ENCODE measurements around the gene BECN2.
A peak's percentile ranks its signal among the peaks of the same experiment; 100 is the strongest.

Gene BECN2

GRCh38 chr1:241998412-241998921 lies 40.9 kb downstream of the BECN2 start:
- no peaks in the 10 kb centered on the region for H3K9me3 ChIP-seq (ENCODE audit: control insufficient read depth in 5 of 5, low read length in 5 of 5)
- peak overlapping the region; percentile 86 for H3K27ac ChIP-seq (ENCODE audit: low read depth, low read length)
- no peaks in the 10 kb centered on the region for H3K27me3 ChIP-seq (ENCODE audit: control insufficient read depth in 5 of 5, insufficient read depth in 4 of 5, low read length in 5 of 5)
- H3K9ac ChIP-seq (ENCODE audit: low read length in 5 of 5), result peak overlapping the region in 4 of 5 donors; percentile 53 to 76 (median 63)
- peaks cover 5 to 43% (median 26%) of the 10 kb centered on the region in 5 donors for H3K4me1 ChIP-seq (ENCODE audit: control insufficient read depth in 5 of 5, insufficient read depth in 5 of 5, low read length in 5 of 5)
- peak overlapping the region; percentile 58 to 81 (median 62) for H3K4me3 ChIP-seq (ENCODE audit: low read depth in 1 of 5, low read length in 5 of 5)
- peaks cover 0 to 2% (median 0%) of the 10 kb centered on the region in 5 donors for H3K36me3 ChIP-seq (ENCODE audit: control insufficient read depth in 5 of 5, insufficient read depth in 5 of 5, low read length in 5 of 5)

- Histone ChIP-seq H3K36me3 (ENCODE audit: control insufficient read depth in 5 of 5, insufficient read depth in 5 of 5, low read length in 5 of 5) (peaks cover 0 to 2% (median 0%) of the 10 kb centered on the region in 5 donors), H3K4me3 (ENCODE audit: low read depth in 1 of 5, low read length in 5 of 5) (peak within 1 kb of the TSS; percentile 58 to 81 (median 62)), H3K4me1 (ENCODE audit: control insufficient read depth in 5 of 5, insufficient read depth in 5 of 5, low read length in 5 of 5) (peaks cover 5 to 43% (median 26%) of the 10 kb centered on the region in 5 donors), H3K27me3 (ENCODE audit: control insufficient read depth in 5 of 5, insufficient read depth in 4 of 5, low read length in 5 of 5) (no peaks in the 10 kb centered on the region), H3K9ac (ENCODE audit: low read length in 5 of 5) (peak within 1 kb of the TSS in 4 of 5 donors; percentile 53 to 76 (median 63)), H3K9me3 (ENCODE audit: control insufficient read depth in 5 of 5, low read length in 5 of 5) (no peaks in the 10 kb centered on the region), H3K27ac (ENCODE audit: low read depth, low read length) (peak within 1 kb of the TSS; percentile 86)
Measured at GRCh38 chr1:241999026-241999425, 41.5 kb downstream of the BECN2 start, which contains the start of gene MAP1LC3C. TSS of gene MAP1LC3C (minus strand) at chr1:241999098. CDS start at chr1:241999008, 90 bp downstream.

GRCh38 chr1:242000434-242000833 lies 42.9 kb downstream of the BECN2 start:
- no peaks in the 10 kb centered on the region for H3K27me3 ChIP-seq (ENCODE audit: control insufficient read depth in 5 of 5, insufficient read depth in 4 of 5, low read length in 5 of 5)
- H3K9me3 ChIP-seq (ENCODE audit: control insufficient read depth in 5 of 5, low read length in 5 of 5), result no peaks in the 10 kb centered on the region
- peaks cover 5 to 46% (median 26%) of the 10 kb centered on the region in 5 donors for H3K4me1 ChIP-seq (ENCODE audit: control insufficient read depth in 5 of 5, insufficient read depth in 5 of 5, low read length in 5 of 5)
- no peak overlapping the region for H3K4me3 ChIP-seq (ENCODE audit: low read depth in 1 of 5, low read length in 5 of 5)
- peaks cover 0 to 2% (median 0%) of the 10 kb centered on the region in 5 donors for H3K36me3 ChIP-seq (ENCODE audit: control insufficient read depth in 5 of 5, insufficient read depth in 5 of 5, low read length in 5 of 5)
- H3K9ac ChIP-seq (ENCODE audit: low read length in 5 of 5), result no peak overlapping the region
- H3K27ac ChIP-seq (ENCODE audit: low read depth, low read length), result no peak overlapping the region

GRCh38 chr1:242002072-242002471 lies 44.5 kb downstream of the BECN2 start:
- Histone ChIP-seq H3K4me1 (ENCODE audit: control insufficient read depth in 5 of 5, insufficient read depth in 5 of 5, low read length in 5 of 5) (peaks cover 5 to 46% (median 26%) of the 10 kb centered on the region in 5 donors), H3K27ac (ENCODE audit: low read depth, low read length) (no peak overlapping the region), H3K9me3 (ENCODE audit: control insufficient read depth in 5 of 5, low read length in 5 of 5) (no peaks in the 10 kb centered on the region), H3K27me3 (ENCODE audit: control insufficient read depth in 5 of 5, insufficient read depth in 4 of 5, low read length in 5 of 5) (no peaks in the 10 kb centered on the region), H3K4me3 (ENCODE audit: low read depth in 1 of 5, low read length in 5 of 5) (no peak overlapping the region), H3K36me3 (ENCODE audit: control insufficient read depth in 5 of 5, insufficient read depth in 5 of 5, low read length in 5 of 5) (no peaks in the 10 kb centered on the region), H3K9ac (ENCODE audit: low read length in 5 of 5) (no peak overlapping the region)

GRCh38 chr1:242002510-242002909 lies 44.9 kb downstream of the BECN2 start:
- H3K4me1 ChIP-seq (ENCODE audit: control insufficient read depth in 5 of 5, insufficient read depth in 5 of 5, low read length in 5 of 5), result peaks cover 5 to 46% (median 26%) of the 10 kb centered on the region in 5 donors
- H3K27ac ChIP-seq (ENCODE audit: low read depth, low read length), result no peak overlapping the region
- no peaks in the 10 kb centered on the region for H3K27me3 ChIP-seq (ENCODE audit: control insufficient read depth in 5 of 5, insufficient read depth in 4 of 5, low read length in 5 of 5)

DNA sequence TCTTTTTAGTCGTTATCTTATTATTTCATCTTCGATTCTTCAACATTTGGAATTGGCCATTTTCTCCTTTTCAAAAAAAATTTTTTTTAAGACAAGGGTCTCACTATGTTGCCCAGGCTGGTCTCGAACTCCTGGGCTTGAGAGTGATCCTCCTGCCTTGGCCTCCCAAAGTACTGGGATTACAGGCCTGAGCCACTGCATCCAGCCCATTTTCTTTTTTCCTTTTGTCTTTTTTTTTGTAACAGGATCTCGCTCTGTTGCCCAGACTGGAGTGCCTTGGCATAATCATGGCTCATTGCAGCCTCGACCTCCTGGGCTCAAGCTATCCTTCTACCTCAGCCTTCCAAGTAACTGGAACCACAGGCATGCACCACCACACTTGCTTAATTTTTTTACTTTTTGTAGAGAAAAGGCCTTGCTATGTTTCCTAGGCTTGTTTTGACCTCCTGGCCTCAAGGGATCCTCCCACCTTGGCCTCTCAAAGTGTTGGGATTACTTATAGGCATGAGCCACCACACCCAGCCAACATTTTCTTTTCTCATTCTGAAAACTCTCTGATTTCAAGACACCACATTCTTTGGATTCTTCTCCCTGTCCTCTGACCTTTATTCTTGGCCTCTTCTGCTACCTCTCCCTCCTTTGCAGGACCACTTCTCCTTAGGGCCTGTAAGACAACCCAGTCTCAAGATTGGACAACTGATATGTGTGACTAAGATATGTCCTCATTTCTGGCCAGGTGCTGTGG lies 47.4 kb downstream of the BECN2 start:
- Histone ChIP-seq H3K9me3 (ENCODE audit: control insufficient read depth in 5 of 5, low read length in 5 of 5) (no peaks in the 10 kb centered on the region), H3K4me1 (ENCODE audit: control insufficient read depth in 5 of 5, insufficient read depth in 5 of 5, low read length in 5 of 5) (peaks cover 5 to 27% (median 11%) of the 10 kb centered on the region in 5 donors), H3K27me3 (ENCODE audit: control insufficient read depth in 5 of 5, insufficient read depth in 4 of 5, low read length in 5 of 5) (no peaks in the 10 kb centered on the region), H3K4me3 (ENCODE audit: low read depth in 1 of 5, low read length in 5 of 5) (no peak overlapping the region), H3K9ac (ENCODE audit: low read length in 5 of 5) (no peak overlapping the region), H3K36me3 (ENCODE audit: control insufficient read depth in 5 of 5, insufficient read depth in 5 of 5, low read length in 5 of 5) (no peaks in the 10 kb centered on the region), H3K27ac (ENCODE audit: low read depth, low read length) (no peak overlapping the region)

More at GRCh38 chr1:242002510-242002909, 44.9 kb downstream of the BECN2 start:
- Histone ChIP-seq H3K9me3 (ENCODE audit: control insufficient read depth in 5 of 5, low read length in 5 of 5) (no peaks in the 10 kb centered on the region), H3K36me3 (ENCODE audit: control insufficient read depth in 5 of 5, insufficient read depth in 5 of 5, low read length in 5 of 5) (no peaks in the 10 kb centered on the region), H3K9ac (ENCODE audit: low read length in 5 of 5) (no peak overlapping the region), H3K4me3 (ENCODE audit: low read depth in 1 of 5, low read length in 5 of 5) (no peak overlapping the region)

GRCh38 chr1:242005866-242006535 lies 48.4 kb downstream of the BECN2 start:
- Histone ChIP-seq H3K27me3 (ENCODE audit: control insufficient read depth in 5 of 5, insufficient read depth in 4 of 5, low read length in 5 of 5) (no peaks in the 10 kb centered on the region), H3K27ac (ENCODE audit: low read depth, low read length) (no peak overlapping the region)

GRCh38 chr1:242006976-242007375 lies 49.4 kb downstream of the BECN2 start:
- H3K9ac ChIP-seq (ENCODE audit: low read length in 5 of 5), result no peak overlapping the region
- H3K27ac ChIP-seq (ENCODE audit: low read depth, low read length), result no peak overlapping the region
- H3K27me3 ChIP-seq (ENCODE audit: control insufficient read depth in 5 of 5, insufficient read depth in 4 of 5, low read length in 5 of 5), result no peaks in the 10 kb centered on the region
- peaks cover 1 to 10% (median 2%) of the 10 kb centered on the region in 5 donors for H3K4me1 ChIP-seq (ENCODE audit: control insufficient read depth in 5 of 5, insufficient read depth in 5 of 5, low read length in 5 of 5)
- H3K36me3 ChIP-seq (ENCODE audit: control insufficient read depth in 5 of 5, insufficient read depth in 5 of 5, low read length in 5 of 5), result no peaks in the 10 kb centered on the region
- no peaks in the 10 kb centered on the region for H3K9me3 ChIP-seq (ENCODE audit: control insufficient read depth in 5 of 5, low read length in 5 of 5)
- no peak overlapping the region for H3K4me3 ChIP-seq (ENCODE audit: low read depth in 1 of 5, low read length in 5 of 5)

More at GRCh38 chr1:242005866-242006535, 48.4 kb downstream of the BECN2 start:
- Histone ChIP-seq H3K4me3 (ENCODE audit: low read depth in 1 of 5, low read length in 5 of 5) (no peak overlapping the region), H3K36me3 (ENCODE audit: control insufficient read depth in 5 of 5, insufficient read depth in 5 of 5, low read length in 5 of 5) (no peaks in the 10 kb centered on the region), H3K4me1 (ENCODE audit: control insufficient read depth in 5 of 5, insufficient read depth in 5 of 5, low read length in 5 of 5) (peaks cover 5 to 17% (median 7%) of the 10 kb centered on the region in 5 donors), H3K9ac (ENCODE audit: low read length in 5 of 5) (no peak overlapping the region), H3K9me3 (ENCODE audit: control insufficient read depth in 5 of 5, low read length in 5 of 5) (no peaks in the 10 kb centered on the region)
